ENCODE results near the gene DTD1.

DNA sequence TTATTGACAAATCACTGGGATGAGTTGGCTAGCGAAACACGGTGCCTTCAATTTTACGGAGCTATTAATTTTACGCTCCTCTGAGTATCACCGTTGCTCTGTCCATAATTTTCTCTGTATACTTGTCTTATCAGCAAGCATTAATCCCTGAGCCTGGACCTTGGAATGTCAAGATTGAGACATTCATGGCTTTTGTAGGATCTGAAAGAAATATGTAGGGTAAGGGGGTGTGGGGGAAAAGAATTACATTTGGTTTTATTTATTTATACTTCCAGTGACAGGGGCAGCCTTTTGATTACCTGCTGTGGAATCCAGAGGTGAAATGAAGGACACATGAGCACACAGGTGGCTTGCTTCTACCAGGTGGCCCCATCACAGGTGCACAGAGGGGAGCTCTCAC, 46.6 kb downstream of the DTD1 start:
- TF ChIP-seq, protein P1, sequence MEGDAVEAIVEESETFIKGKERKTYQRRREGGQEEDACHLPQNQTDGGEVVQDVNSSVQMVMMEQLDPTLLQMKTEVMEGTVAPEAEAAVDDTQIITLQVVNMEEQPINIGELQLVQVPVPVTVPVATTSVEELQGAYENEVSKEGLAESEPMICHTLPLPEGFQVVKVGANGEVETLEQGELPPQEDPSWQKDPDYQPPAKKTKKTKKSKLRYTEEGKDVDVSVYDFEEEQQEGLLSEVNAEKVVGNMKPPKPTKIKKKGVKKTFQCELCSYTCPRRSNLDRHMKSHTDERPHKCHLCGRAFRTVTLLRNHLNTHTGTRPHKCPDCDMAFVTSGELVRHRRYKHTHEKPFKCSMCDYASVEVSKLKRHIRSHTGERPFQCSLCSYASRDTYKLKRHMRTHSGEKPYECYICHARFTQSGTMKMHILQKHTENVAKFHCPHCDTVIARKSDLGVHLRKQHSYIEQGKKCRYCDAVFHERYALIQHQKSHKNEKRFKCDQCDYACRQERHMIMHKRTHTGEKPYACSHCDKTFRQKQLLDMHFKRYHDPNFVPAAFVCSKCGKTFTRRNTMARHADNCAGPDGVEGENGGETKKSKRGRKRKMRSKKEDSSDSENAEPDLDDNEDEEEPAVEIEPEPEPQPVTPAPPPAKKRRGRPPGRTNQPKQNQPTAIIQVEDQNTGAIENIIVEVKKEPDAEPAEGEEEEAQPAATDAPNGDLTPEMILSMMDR (IDR thresholded peaks at IDR 0.05) = no peak
- no peak for TF ChIP-seq POLR2A (IDR thresholded peaks at IDR 0.05)
